NCI-H524 (cell line): Measurements from ENCODE around the gene IGF2.

Experiments
- DNase-seq, 2 experiments: peaks; one replicate each; lab custom pipeline; 2025; lab: John Stamatoyannopoulos, UW

IGF2 gene

GRCh38 chr11:2153581-2154194 is 14.5 kb upstream of the IGF2 start:
- DNase-seq = no peak

GRCh38 chr11:2151500-2152257 is 12.5 kb upstream of the IGF2 start:
- DNase-seq = peak; percentile 58 to 77

- peak; percentile 14 to 71 for DNase-seq
Measured at GRCh38 chr11:2149864-2150847, 11.0 kb upstream of the IGF2 start.

- no peak for DNase-seq
Measured at GRCh38 chr11:2149460-2149859, 10.3 kb upstream of the IGF2 start.

GRCh38 chr11:2148595-2148994 is 9.4 kb upstream of the IGF2 start:
- DNase-seq = no peak

- no peak for DNase-seq
Measured at GRCh38 chr11:2147391-2147790, 8.2 kb upstream of the IGF2 start.

- DNase-seq = no peak
Measured at GRCh38 chr11:2146051-2146450, 6.9 kb upstream of the IGF2 start.

- DNase-seq = no peak
Measured at GRCh38 chr11:2144544-2145248, 5.5 kb upstream of the IGF2 start.

- DNase-seq = peak in 1 of 2 experiments; percentile 11
Measured at GRCh38 chr11:2143799-2144543, 4.8 kb upstream of the IGF2 start.

- no peak for DNase-seq
Measured at GRCh38 chr11:2143477-2143798, 4.2 kb upstream of the IGF2 start.

- DNase-seq = no peak
Measured at GRCh38 chr11:2142762-2143202, 3.6 kb upstream of the IGF2 start.

- DNase-seq = no peak
Measured at GRCh38 chr11:2142300-2142759, 3.1 kb upstream of the IGF2 start.

GRCh38 chr11:2140411-2141400 is 1.5 kb upstream of the IGF2 start:
- DNase-seq = no peak

GRCh38 chr11:2139621-2140337 is 590 bp upstream of the IGF2 start:
- DNase-seq = no peak

- DNase-seq = peak in 1 of 2 experiments; percentile 26
Measured at GRCh38 chr11:2138431-2139122, 612 bp downstream of the IGF2 start.

GRCh38 chr11:2138068-2138430 is 1.1 kb downstream of the IGF2 start:
- DNase-seq = no peak

GRCh38 chr11:2137202-2138067 is 1.8 kb downstream of the IGF2 start:
- DNase-seq = peak in 1 of 2 experiments; percentile 11

- DNase-seq = no peak
Measured at GRCh38 chr11:2136952-2137201, 2.3 kb downstream of the IGF2 start.
